A673 (cell line): Measurements from ENCODE around the gene TMEM45B. TPM values are rescaled to one million over a fixed set of nuclear protein-coding genes. Genes with fewer than 3 reads are reported as not detected.
"Not testable (repeated sequence)": the region's sequence is repeated elsewhere in the genome, so short reads cannot be mapped to it uniquely, and the experiment has no call there.

Experiments used
- BruUV-seq: library from RNA; stranded (reverse); fragments of 400-500 nt; replicated peaks from 2 replicates; lab custom pipeline; 2021; lab: Mats Ljungman, UMichigan
- CTCF ChIA-PET: fragments of 300-600 bp; sonication (Branson Sonifier 250); formaldehyde crosslinking; loops from one replicate; lab custom pipeline; 2022; ENCODE audit warnings: antibody characterized with exemption; lab: Charles Lee
- POLR2A ChIA-PET: fragments of 300-600 bp; sonication (Branson Sonifier 250); formaldehyde crosslinking; loops from one replicate; lab custom pipeline; 2022; ENCODE audit warnings: antibody characterized with exemption; ENCODE audit not compliant: low non-redundant PET; lab: Charles Lee
- DNase-seq: peaks from one replicate; pipeline ENCODE4 v3.0.0-alpha.2; 2015; ENCODE audit warnings: low spot score
- H3K27ac ChIP-seq: fragments of 200-600 bp; sonication (generic); 2 replicates; pipeline ENCODE4 v1.5.1; 2016; ENCODE audit warnings: mixed run types, low read depth, mild to moderate bottlenecking, mixed read lengths, antibody characterized with exemption, low read length; ENCODE audit not compliant: poor library complexity, severe bottlenecking
- H3K27me3 ChIP-seq: fragments of 200-600 bp; sonication (generic); replicated peaks from 2 replicates; pipeline ENCODE4 v1.6.1; 2017; ENCODE audit warnings: mixed run types, low read depth, mild to moderate bottlenecking, mixed read lengths, antibody characterized with exemption, low read length; ENCODE audit not compliant: insufficient read depth, poor library complexity
- H3K36me3 ChIP-seq: fragments of 200-600 bp; sonication (generic); 2 replicates; pipeline ENCODE4 v1.6.1; 2016; ENCODE audit warnings: mixed run types, mild to moderate bottlenecking, mixed read lengths, antibody characterized with exemption, low read length; ENCODE audit not compliant: insufficient read depth, poor library complexity, severe bottlenecking
- H3K4me1 ChIP-seq: fragments of 200-600 bp; sonication (generic); 2 replicates; pipeline ENCODE4 v1.6.1; 2017; ENCODE audit warnings: mixed run types, mild to moderate bottlenecking, mixed read lengths, antibody characterized with exemption, low read length; ENCODE audit not compliant: insufficient read depth, poor library complexity, severe bottlenecking
- H3K4me3 ChIP-seq: fragments of 200-600 bp; sonication (generic); 2 replicates; pipeline ENCODE4 v1.5.1; 2016; ENCODE audit warnings: low read depth, mixed run types, mild to moderate bottlenecking, mixed read lengths, low read length; ENCODE audit not compliant: poor library complexity, severe bottlenecking
- H3K9me3 ChIP-seq: fragments of 200-600 bp; sonication (generic); 2 replicates; pipeline ENCODE4 v1.6.1; 2016; ENCODE audit warnings: mixed run types, low read depth, mild to moderate bottlenecking, mixed read lengths, antibody characterized with exemption, low read length; ENCODE audit not compliant: poor library complexity, severe bottlenecking
- CTCF ChIP-seq: fragments of 300-800, 200-600 bp; sonication (generic); conservative IDR thresholded peaks from 2 replicates; pipeline ENCODE4 v1.5.1; 2017; ENCODE audit warnings: low read depth, mild to moderate bottlenecking, antibody characterized with exemption, low read length, moderate library complexity, mixed read lengths
- EZH2 ChIP-seq: fragments of 200-600 bp; sonication (generic); IDR thresholded peaks from 2 replicates; pipeline ENCODE4 v1.6.1; 2017; ENCODE audit warnings: borderline replicate concordance, low read depth, mild to moderate bottlenecking, mixed read lengths, antibody characterized with exemption, low read length; ENCODE audit not compliant: poor library complexity, severe bottlenecking
- intact Hi-C: fragments of 100-400 bp; cut with micrococcal nuclease; formaldehyde crosslinking; loops from one replicate; pipeline ENCODE4 v1.10.0; 2022; ENCODE audit not compliant: unreplicated experiment
- total RNA-seq: library from RNA; stranded (reverse); gene quantifications from 2 replicates; pipeline ENCODE4 v1.2.3, GENCODE V29; 2021

Gene TMEM45B
- total RNA-seq, 1 experiment from 2014 or later = not detected

DNA sequence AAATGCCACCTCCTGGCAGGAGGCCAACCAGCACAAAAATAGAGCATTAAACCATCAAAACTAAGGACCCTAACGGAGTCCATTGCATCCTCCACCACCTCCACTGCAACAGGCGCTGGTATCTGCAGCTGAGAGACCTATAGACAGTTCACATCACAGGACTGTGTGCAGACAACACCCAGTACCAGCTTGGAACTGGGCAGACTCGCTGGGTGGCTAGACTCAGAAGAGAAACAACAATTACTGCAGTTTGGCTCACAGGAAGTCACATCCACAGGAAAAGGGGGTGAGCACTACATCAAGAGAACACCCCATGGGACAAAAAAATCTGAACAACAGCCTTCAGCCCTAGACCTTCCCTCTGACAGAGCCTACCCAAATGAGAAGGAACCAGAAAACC is 11.6 kb upstream of the TMEM45B start:
- H3K4me1 ChIP-seq = no peaks in the 10 kb centered on the region
- no peak for TF ChIP-seq EZH2
- no peak for DNase-seq
- H3K9me3 ChIP-seq = no peaks in the 10 kb centered on the region
- H3K4me3 ChIP-seq = no peak overlapping the region
- no TSS peak for BruUV-seq
- H3K27me3 ChIP-seq = peaks cover 7% of the 10 kb centered on the region
- ChIA-PET POLR2A (no interaction called here), CTCF (no interaction called here)
- intact Hi-C loops = no loop called here
- no peaks in the 10 kb centered on the region for H3K36me3 ChIP-seq
- no peak overlapping the region for H3K27ac ChIP-seq

- CTCF ChIA-PET, H3K27ac ChIP-seq, DNase-seq, intact Hi-C loops, POLR2A ChIA-PET, H3K9me3 ChIP-seq, H3K4me1 ChIP-seq, BruUV-seq, H3K4me3 ChIP-seq, H3K36me3 ChIP-seq: not testable (repeated sequence)
- peaks cover 11% of the 10 kb centered on the region for H3K27me3 ChIP-seq
Observed at GRCh38 chr11:129808241-129808640, 7.4 kb upstream of the TMEM45B start.

DNA sequence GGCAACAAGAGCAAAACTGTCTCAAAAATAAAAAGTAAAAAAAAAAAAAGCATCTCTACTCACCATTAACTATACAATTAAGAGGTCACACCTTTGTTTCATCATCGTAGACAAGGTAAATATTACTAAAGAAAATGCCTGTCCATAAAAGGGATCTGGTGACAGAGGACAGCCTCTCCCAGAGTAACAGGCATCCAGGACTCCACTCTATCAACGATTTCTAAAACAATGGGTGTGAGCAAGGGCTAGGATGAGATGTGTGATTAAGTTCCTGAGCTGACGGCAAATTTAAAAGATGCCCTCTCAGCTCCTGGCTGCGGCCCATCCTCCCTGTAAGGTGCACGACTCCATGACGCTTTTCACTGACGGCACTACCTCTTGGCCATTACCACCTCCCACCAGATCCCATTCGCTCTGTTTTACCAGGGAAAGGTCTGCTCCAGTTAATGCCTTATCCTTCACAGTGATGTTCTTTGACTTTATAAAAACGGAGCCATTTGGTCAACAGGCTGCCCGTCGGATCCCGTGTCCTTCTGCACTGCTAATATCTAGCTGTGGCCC is 2.3 kb upstream of the TMEM45B start:
- CTCF ChIA-PET = no interaction called here
- TF ChIP-seq CTCF = no peak
- no peak for TF ChIP-seq EZH2
- POLR2A ChIA-PET = no interaction called here
- no peak overlapping the region for H3K27ac ChIP-seq
- peaks cover 28% of the 10 kb centered on the region for H3K27me3 ChIP-seq
- no peaks in the 10 kb centered on the region for H3K36me3 ChIP-seq
- intact Hi-C loops = no loop called here
- BruUV-seq = no TSS peak
- H3K4me3 ChIP-seq = no peak overlapping the region
- no peak for DNase-seq
- no peaks in the 10 kb centered on the region for H3K4me1 ChIP-seq
- H3K9me3 ChIP-seq = no peaks in the 10 kb centered on the region

- intact Hi-C loops = no loop called here
- POLR2A ChIA-PET = no interaction called here
- peaks cover 28% of the 10 kb centered on the region for H3K27me3 ChIP-seq
- H3K4me3 ChIP-seq = no peak overlapping the region
- CTCF ChIA-PET = no interaction called here
- peak; percentile 33 for DNase-seq
- TF ChIP-seq CTCF (no peak), EZH2 (no peak)
- no TSS peak for BruUV-seq
- no peaks in the 10 kb centered on the region for H3K4me1 ChIP-seq
- H3K27ac ChIP-seq = no peak overlapping the region
- H3K9me3 ChIP-seq = no peaks in the 10 kb centered on the region
- H3K36me3 ChIP-seq = no peaks in the 10 kb centered on the region
Observed at GRCh38 chr11:129814244-129815014, 1.2 kb upstream of the TMEM45B start.
